Gastroesophageal sphincter (tissue), 3 donors: ENCODE data around the gene DMD.

Experiments
- POLR2A ChIP-seq, 2 donors: fragments of 450-650 bp; IDR thresholded peaks; one replicate each; pipeline ENCODE4 v1.6.1; 2017; ENCODE audit warnings: antibody characterized with exemption in 2 of 2, mild to moderate bottlenecking in 2 of 2, moderate library complexity in 1 of 2
- TF ChIP-seq, protein P1 (sequence below), 4 experiments: fragments of 200-600 bp in 2 of 4; fragments of 450-650 bp in 2 of 4; sonication (generic) in 1 of 4; IDR thresholded peaks; one replicate each; pipeline ENCODE4 v1.5.1; 2017 to 2019; ENCODE audit warnings: antibody characterized with exemption in 4 of 4, mild to moderate bottlenecking in 2 of 4, moderate library complexity in 2 of 4

DNA sequence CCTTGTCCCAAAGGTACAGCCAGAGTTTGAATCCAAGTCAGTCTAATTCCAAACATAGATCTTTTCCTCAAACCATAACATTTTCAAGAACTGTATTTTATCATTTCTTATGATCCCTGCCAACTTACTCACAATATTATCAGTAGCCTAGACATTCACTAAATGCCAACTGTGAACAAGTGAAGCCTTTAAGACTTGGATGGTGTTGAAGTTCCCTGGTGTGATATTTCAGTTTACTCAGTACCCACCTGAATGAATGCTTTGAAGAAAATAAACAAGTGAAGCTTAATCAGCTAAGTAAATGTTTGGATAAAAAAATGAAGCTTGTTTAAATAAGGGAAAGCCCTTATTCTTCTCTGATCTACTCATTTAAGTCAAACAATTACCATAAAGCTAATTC is 1028.3 kb downstream of the DMD start:
- TF ChIP-seq, protein P1, sequence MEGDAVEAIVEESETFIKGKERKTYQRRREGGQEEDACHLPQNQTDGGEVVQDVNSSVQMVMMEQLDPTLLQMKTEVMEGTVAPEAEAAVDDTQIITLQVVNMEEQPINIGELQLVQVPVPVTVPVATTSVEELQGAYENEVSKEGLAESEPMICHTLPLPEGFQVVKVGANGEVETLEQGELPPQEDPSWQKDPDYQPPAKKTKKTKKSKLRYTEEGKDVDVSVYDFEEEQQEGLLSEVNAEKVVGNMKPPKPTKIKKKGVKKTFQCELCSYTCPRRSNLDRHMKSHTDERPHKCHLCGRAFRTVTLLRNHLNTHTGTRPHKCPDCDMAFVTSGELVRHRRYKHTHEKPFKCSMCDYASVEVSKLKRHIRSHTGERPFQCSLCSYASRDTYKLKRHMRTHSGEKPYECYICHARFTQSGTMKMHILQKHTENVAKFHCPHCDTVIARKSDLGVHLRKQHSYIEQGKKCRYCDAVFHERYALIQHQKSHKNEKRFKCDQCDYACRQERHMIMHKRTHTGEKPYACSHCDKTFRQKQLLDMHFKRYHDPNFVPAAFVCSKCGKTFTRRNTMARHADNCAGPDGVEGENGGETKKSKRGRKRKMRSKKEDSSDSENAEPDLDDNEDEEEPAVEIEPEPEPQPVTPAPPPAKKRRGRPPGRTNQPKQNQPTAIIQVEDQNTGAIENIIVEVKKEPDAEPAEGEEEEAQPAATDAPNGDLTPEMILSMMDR (IDR thresholded peaks at IDR 0.05) = no peak
- TF ChIP-seq POLR2A (IDR thresholded peaks at IDR 0.05) = no peak
